ENCODE results near the gene SMIM38.

Gene SMIM38

DNA sequence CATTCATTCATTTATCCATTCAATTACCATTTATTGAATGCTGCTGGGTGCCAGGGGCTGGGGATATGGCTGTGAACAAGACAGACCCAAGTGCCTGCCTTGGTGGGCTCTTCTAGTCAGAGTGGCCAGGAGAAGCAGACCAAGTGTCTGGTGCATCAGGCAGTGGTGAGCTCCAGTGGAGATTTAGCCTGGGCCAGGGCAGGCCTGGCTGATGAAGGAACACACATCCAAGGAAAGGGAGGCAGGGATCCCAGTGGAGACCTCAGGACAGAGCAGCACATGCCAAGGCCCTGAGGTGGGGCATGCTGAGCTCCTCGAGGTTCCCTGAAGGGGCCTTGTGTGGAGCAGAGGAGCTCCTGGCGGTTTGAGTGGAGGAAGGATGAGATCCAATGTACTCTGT, 46.6 kb upstream of the SMIM38 start:
- H3K36me3 ChIP-seq, result no peaks in the 10 kb centered on the region; the same call in 1 of the 2 replicates
- no peaks in the 10 kb centered on the region for H3K27me3 ChIP-seq
- TF ChIP-seq, protein P1, sequence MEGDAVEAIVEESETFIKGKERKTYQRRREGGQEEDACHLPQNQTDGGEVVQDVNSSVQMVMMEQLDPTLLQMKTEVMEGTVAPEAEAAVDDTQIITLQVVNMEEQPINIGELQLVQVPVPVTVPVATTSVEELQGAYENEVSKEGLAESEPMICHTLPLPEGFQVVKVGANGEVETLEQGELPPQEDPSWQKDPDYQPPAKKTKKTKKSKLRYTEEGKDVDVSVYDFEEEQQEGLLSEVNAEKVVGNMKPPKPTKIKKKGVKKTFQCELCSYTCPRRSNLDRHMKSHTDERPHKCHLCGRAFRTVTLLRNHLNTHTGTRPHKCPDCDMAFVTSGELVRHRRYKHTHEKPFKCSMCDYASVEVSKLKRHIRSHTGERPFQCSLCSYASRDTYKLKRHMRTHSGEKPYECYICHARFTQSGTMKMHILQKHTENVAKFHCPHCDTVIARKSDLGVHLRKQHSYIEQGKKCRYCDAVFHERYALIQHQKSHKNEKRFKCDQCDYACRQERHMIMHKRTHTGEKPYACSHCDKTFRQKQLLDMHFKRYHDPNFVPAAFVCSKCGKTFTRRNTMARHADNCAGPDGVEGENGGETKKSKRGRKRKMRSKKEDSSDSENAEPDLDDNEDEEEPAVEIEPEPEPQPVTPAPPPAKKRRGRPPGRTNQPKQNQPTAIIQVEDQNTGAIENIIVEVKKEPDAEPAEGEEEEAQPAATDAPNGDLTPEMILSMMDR (IDR thresholded peaks at IDR 0.05; ENCODE audit: low read depth, low read length), result no peak
- H3K4me1 ChIP-seq, result peaks cover 23% of the 10 kb centered on the region
- DNase-seq, result no peak
- H3K9me3 ChIP-seq, result no peaks in the 10 kb centered on the region; the same call in none of the 2 replicates
- no peak overlapping the region for H3K4me3 ChIP-seq (ENCODE audit: low read depth, low read length)

DNA sequence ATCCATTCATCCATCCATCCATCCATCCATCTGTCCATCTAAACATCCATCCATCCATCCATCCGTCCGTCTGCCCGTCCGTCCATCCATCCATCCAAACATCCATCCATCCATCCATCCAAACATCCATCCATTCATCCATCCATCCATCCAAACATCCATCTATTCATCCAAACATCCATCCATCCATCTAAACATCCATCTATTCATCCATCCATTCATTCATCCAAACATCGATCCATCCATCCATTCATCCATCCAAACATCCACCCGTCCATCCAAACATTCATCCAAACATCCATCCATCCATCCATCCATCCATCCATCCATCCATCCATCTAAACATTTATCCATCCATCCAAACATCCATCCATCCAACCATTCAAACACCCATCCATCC, 45.3 kb upstream of the SMIM38 start:
- H3K27me3 ChIP-seq, result no peaks in the 10 kb centered on the region
- TF ChIP-seq, protein P1 (IDR thresholded peaks at IDR 0.05; ENCODE audit: low read depth, low read length), result no peak
- DNase-seq, result no peak
- peaks cover 16% of the 10 kb centered on the region for H3K4me1 ChIP-seq
- no peak overlapping the region for H3K4me3 ChIP-seq (ENCODE audit: low read depth, low read length)
- no peaks in the 10 kb centered on the region; the same call in none of the 2 replicates for H3K9me3 ChIP-seq
- no peaks in the 10 kb centered on the region; the same call in 1 of the 2 replicates for H3K36me3 ChIP-seq

DNA sequence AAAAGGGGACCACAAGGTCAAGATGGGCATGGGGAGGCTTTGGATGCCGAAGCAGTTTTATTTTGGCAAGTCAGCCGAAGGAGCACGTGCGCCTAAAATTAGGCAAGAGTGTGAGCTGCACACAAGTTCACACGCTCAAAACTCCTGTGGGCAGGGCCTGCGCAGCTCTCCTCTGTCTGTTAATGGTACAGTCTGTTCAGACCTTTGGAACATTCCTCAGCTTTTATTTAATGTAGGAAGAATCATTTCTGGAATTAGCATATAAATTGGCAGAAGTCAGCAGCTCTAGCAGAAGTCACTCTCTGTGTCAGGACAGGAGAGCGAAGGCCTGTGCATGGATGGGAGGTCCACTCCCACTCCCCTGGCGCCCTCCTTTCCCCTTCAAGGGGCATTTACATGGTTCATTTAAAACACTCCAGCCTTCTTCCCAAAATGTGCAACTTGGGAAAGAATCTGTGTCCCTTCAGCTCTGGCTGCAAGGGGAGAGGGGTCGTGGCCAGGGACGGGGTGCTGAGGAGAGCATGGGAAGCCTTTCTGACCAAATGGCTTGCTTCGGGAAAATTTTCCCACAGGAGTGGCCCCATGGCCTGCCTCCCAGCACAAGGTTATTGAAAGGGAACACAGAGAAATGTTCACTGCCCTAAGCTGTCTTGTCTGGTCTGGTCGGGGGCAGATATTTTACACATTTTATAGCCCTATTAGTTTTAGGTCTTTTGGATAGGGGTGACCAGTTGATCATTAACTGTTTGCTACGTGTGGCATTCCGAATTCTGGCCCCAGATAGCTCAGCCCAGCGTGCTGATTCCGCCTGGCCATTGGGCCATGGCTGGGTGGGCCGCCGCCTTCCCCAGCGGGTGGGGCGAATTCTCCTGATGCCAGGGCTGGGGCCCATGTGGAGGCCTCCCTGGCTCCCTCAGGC, 43.9 kb upstream of the SMIM38 start:
- Histone ChIP-seq H3K27me3 (no peaks in the 10 kb centered on the region), H3K4me3 (ENCODE audit: low read depth, low read length) (no peak overlapping the region)

DNA sequence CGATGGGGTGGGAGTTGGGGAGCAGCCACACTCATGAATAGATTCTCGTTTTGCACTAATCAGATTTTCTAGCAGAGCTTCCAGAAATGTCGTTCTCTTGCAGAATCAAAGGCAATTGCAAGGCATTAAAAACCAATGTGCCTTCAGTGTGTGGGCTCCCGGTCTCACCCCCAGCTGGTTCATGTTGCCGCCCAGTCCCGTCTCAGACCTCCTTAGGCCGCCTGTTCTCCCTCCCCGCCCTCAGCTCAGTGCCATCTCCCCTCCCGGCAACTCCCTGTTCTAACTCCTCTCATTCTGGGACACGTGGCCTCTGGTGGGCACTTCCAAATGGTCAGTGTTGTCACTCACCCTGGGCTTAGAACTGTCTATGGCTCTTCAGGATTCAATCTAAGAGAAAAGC, 42.5 kb upstream of the SMIM38 start:
- TF ChIP-seq, protein P1 (IDR thresholded peaks at IDR 0.05; ENCODE audit: low read depth, low read length), result no peak
- H3K4me1 ChIP-seq, result no peaks in the 10 kb centered on the region
- no peaks in the 10 kb centered on the region; the same call in 1 of the 2 replicates for H3K36me3 ChIP-seq
- DNase-seq, result no peak
- no peak overlapping the region for H3K4me3 ChIP-seq (ENCODE audit: low read depth, low read length)
- no peaks in the 10 kb centered on the region; the same call in none of the 2 replicates for H3K9me3 ChIP-seq
- H3K27me3 ChIP-seq, result no peaks in the 10 kb centered on the region

More for the DNA sequence above, 43.9 kb upstream of the SMIM38 start:
- DNase-seq, result no peak
- Histone ChIP-seq H3K9me3 (no peaks in the 10 kb centered on the region; the same call in none of the 2 replicates), H3K4me1 (peaks cover 2% of the 10 kb centered on the region; the same call in 1 of the 2 replicates), H3K36me3 (no peaks in the 10 kb centered on the region; the same call in 1 of the 2 replicates)
- TF ChIP-seq, protein P1 (IDR thresholded peaks at IDR 0.05; ENCODE audit: low read depth, low read length), result no peak

DNA sequence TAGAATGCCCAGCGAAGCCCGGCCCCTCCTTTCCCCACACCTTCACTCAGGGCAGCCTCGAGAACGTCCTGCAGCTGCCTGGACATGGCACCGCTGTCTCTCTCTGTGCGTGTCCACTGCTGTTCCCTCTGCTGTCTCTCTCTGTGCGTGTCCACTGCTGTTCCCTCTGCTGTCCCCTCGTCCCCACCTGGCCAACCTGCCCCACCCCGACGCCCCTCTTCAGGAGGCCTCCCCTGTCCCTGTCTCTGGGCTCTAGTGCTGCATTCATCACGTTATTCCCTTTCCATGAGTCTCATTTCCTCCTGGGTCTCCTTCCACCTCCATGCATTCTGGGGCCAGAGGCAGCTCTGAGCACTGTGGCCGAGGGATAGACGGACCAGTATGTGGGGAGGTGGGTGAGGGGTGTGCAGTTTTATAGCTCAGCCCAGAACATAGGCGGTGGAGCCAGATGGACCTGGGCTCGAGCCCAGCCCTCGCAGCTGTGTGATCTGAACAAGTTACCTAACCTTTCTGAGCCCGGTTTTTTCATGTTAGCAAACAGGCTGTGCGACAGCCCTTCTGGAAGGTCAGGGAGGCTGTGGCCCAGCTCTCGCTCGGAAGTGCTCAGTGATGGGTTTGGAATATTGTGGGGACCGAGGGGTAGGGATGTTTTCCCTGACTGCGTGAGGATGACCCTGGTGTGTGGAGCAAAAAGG, 41.9 kb upstream of the SMIM38 start:
- no peak for DNase-seq
- no peak overlapping the region for H3K4me3 ChIP-seq (ENCODE audit: low read depth, low read length)
- no peaks in the 10 kb centered on the region for H3K36me3 ChIP-seq
- no peaks in the 10 kb centered on the region for H3K27me3 ChIP-seq
- no peaks in the 10 kb centered on the region for H3K9me3 ChIP-seq
- TF ChIP-seq, protein P1 (IDR thresholded peaks at IDR 0.05; ENCODE audit: low read depth, low read length), result no peak
- H3K4me1 ChIP-seq, result no peaks in the 10 kb centered on the region
